NAMALWA (cell line): ENCODE results near the gene PFN4.
A peak's percentile ranks its signal among the peaks of the same experiment; 100 is the strongest.

ENCODE experiments used
- DNase-seq: peaks from one replicate; pipeline ENCODE4 v3.0.0-alpha.2; 2015; ENCODE audit warnings: low spot score

PFN4 gene

GRCh38 chr2:24077879-24078278 lies 45.3 kb downstream of the PFN4 start:
- no peak for DNase-seq

DNA sequence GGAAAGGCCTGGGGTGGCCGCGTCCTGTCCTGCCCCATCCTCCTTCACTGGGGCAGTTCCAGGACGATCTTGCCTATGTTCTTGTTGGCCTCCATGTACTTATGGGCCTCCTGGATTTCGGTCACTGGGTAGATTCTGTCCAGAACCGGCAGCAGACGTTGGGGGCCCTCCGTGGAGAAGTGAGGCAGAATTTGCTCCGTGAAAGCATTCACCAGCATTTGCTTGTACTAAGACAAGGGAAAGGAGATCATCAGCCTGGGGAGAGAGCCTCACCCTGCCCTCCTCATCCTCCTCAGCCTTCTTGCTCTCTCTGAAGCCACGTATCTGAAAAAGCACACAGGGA lies 45.6 kb downstream of the PFN4 start:
- no peak for DNase-seq

DNA sequence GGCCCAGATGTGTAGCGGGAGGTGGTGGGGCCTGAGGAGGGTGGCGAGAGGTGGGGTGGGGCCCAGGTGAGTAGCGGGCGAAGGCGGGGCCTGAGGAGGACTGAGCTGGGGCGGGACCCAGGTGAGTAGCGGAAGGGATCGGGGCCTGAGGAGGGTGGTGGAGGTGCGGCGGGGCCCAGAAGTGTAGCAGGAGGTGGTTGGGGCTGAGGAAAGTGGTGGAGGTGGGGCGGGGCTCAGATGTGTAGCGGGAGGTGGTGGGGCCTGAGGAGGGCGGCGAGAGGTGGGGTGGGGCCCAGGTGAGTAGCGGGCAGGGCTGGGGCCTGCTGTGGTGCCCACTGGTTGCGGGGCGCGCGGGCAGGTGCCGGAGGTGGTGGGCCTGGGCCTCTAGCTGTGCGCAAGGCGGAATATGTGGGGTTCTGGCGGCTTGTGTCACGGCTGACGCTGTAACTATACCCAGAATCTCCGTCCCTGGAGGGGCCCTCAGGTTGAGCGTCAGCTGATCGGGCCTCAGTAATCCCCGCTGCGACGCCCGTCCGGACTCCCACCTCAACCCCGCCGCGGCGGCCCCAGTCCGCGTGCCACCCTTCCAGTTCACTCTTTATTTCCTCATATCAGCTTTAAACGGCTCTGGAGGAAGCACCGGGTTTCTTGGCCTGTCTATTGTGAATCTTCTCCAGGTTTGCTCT lies 46.1 kb downstream of the PFN4 start:
- DNase-seq = peak; percentile 30

GRCh38 chr2:24075915-24076848 lies 47.0 kb downstream of the PFN4 start, which contains the start of gene SF3B6:
TSS of gene SF3B6 (minus strand) at chr2:24076326. CDS start at chr2:24076229, 97 bp downstream.
- peak; percentile 100 for DNase-seq

DNA sequence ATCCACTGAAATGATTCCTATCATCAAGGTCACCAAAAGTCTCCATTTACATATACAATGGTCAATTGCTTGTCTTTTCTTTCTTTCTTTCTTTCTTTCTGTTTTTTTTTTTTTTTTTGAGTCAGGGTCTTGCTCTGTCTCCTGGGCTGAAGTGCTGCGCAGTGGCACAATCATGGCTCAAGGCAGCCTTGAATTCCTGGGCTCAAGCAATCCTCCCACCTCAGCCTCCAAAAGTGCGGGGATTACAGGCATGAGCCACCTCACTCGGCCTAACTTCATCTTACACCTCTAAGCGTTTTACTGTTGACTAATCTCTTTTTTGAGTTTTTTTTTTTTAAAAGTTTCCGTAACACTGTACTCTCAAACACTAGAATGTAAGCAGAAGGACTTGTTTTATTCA lies 47.9 kb downstream of the PFN4 start:
- no peak for DNase-seq

DNA sequence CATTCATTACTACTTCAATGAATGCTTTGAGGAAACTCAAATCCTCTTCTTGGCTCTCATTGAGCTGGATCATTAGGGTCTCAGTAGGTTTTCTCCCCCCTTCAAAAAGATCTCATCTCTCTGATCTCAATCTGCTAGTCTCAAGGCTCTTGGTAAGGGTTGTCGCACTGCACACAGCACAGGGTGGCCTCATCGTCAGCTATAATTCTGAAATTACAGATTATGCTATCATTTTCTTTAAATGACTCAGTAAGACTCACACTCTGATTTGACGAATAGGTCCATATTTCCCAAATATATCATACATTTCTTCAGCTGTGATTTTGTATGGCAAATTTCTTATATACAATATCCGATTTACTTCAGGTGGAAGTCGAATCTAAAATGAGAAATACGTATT lies 49.3 kb downstream of the PFN4 start:
- no peak for DNase-seq

- no peak for DNase-seq
Observed at GRCh38 chr2:24072259-24072658, 50.9 kb downstream of the PFN4 start.

DNA sequence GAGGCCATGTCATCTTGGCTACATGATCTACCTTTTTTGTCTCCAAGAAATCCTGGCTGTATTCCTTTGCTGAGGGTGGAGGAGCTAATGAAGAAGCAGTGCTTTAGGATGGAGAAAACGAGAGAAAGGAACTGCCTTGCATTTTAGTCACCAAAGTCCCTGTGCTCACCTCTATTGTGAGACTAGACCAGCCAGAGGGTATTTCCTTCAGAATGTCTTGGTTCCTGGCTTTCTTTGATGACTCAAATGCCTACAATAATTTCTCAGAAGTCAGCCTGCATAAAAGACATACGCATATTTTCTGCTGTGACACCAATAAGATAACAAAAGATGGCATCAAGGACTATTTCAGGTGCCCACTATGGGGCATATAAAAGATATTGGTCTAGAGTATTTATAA lies 57.8 kb downstream of the PFN4 start:
- DNase-seq = no peak
